ENCODE measurements around the gene PRKAB1.
"Not testable (repeated sequence)": the region's sequence is repeated elsewhere in the genome, so short reads cannot be mapped to it uniquely, and the experiment has no call there.

PRKAB1 gene

GRCh38 chr12:119684711-119685369 lies 16.9 kb downstream of the PRKAB1 start:
- DNase-seq (ENCODE audit: low read depth) = no peak

GRCh38 chr12:119685375-119685774 lies 17.4 kb downstream of the PRKAB1 start:
- no peak for DNase-seq (ENCODE audit: low read depth)

GRCh38 chr12:119686355-119686754 lies 18.4 kb downstream of the PRKAB1 start:
- no peak for DNase-seq (ENCODE audit: low read depth)

- DNase-seq (ENCODE audit: low read depth) = no peak
Observed at GRCh38 chr12:119686776-119687175, 18.8 kb downstream of the PRKAB1 start.

GRCh38 chr12:119687406-119687805 lies 19.5 kb downstream of the PRKAB1 start:
- no peak for DNase-seq (ENCODE audit: low read depth)

- DNase-seq (ENCODE audit: low read depth) = no peak
Observed at GRCh38 chr12:119687879-119688278, 19.9 kb downstream of the PRKAB1 start.

GRCh38 chr12:119689935-119690500 lies 22.1 kb downstream of the PRKAB1 start:
- no peak for DNase-seq (ENCODE audit: low read depth)

- no peak for DNase-seq (ENCODE audit: low read depth)
Observed at GRCh38 chr12:119691202-119691810, 23.4 kb downstream of the PRKAB1 start.

GRCh38 chr12:119692410-119692809 lies 24.5 kb downstream of the PRKAB1 start:
- DNase-seq (ENCODE audit: low read depth) = no peak

GRCh38 chr12:119692997-119693396 lies 25.1 kb downstream of the PRKAB1 start:
- no peak for DNase-seq (ENCODE audit: low read depth)

GRCh38 chr12:119693511-119693910 lies 25.6 kb downstream of the PRKAB1 start:
- DNase-seq (ENCODE audit: low read depth) = no peak

GRCh38 chr12:119694111-119694510 lies 26.2 kb downstream of the PRKAB1 start:
- no peak for DNase-seq (ENCODE audit: low read depth)

- no peak for DNase-seq (ENCODE audit: low read depth)
Observed at GRCh38 chr12:119695034-119695433, 27.1 kb downstream of the PRKAB1 start.

GRCh38 chr12:119696943-119697342 lies 29.0 kb downstream of the PRKAB1 start:
- DNase-seq (ENCODE audit: low read depth) = no peak

GRCh38 chr12:119699199-119699760 lies 31.3 kb downstream of the PRKAB1 start:
- DNase-seq (ENCODE audit: low read depth) = no peak

- DNase-seq (ENCODE audit: low read depth) = no peak
Observed at GRCh38 chr12:119700078-119700477, 32.1 kb downstream of the PRKAB1 start.

GRCh38 chr12:119704065-119704747 lies 36.3 kb downstream of the PRKAB1 start:
- no peak for DNase-seq (ENCODE audit: low read depth)

- DNase-seq (ENCODE audit: low read depth) = no peak
Observed at GRCh38 chr12:119705182-119705581, 37.2 kb downstream of the PRKAB1 start.

- DNase-seq (ENCODE audit: low read depth) = not testable (repeated sequence)
Observed at GRCh38 chr12:119706427-119706826, 38.5 kb downstream of the PRKAB1 start.

GRCh38 chr12:119710374-119710964 lies 42.5 kb downstream of the PRKAB1 start:
- DNase-seq (ENCODE audit: low read depth) = no peak

- no peak for DNase-seq (ENCODE audit: low read depth)
Observed at GRCh38 chr12:119710965-119711551, 43.1 kb downstream of the PRKAB1 start.

GRCh38 chr12:119711693-119712092 lies 43.8 kb downstream of the PRKAB1 start:
- no peak for DNase-seq (ENCODE audit: low read depth)

All from stimulated activated CD8-positive, alpha-beta memory T cell treated with anti-CD3 and anti-CD28 coated beads, Interleukin-12 subunit alpha, Interleukin-12 subunit beta, amount 100 ng/mL, for 1 hour (primary cell).